ENCODE data around the gene SPG7. TPM values are rescaled to one million over a fixed set of nuclear protein-coding genes. Genes with fewer than 3 reads are reported as not detected.

The SPG7 gene
- total RNA-seq, 3 donors from 2014 or later (not counting 1 experiment from before 2014, with no cell fraction given) = 142 to 195 (median 180) TPM

DNA sequence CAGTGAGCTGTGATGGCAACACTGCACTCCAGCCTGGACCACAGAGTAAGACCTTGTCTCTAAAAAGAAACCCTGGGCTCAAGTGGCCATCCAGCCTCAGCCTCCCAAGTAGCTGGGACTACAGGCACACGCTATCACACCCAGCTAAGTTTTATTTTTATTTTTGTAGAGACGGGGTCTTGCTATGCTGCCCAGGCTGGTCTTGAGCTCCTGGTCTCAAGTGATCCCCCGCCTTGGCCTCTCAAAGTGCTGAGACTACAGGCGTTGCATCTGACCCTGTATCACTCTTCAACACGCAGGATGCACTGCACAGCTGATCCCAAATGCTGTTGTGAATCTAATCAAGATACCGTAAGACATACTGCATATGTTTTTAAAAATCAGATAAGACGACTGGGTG, 40.8 kb upstream of the SPG7 start:
- Mint-ChIP-seq H3K4me1 (peaks cover 38 to 76% of the 10 kb centered on the region in 2 donors), H3K9me3 (no peaks in the 10 kb centered on the region), H3K4me3 (no peak overlapping the region), H3K36me3 (no peaks in the 10 kb centered on the region), H3K27me3 (ENCODE audit: low read depth in 2 of 2) (no peaks in the 10 kb centered on the region), H3K27ac (no peak overlapping the region)
- TF ChIP-seq CTCF (IDR thresholded peaks at IDR 0.05) = no peak
- Histone ChIP-seq H3K27me3 (ENCODE audit: control insufficient read depth, insufficient read depth, low read length) (no peaks in the 10 kb centered on the region), H3K27ac (ENCODE audit: low read length) (no peak overlapping the region), H3K4me1 (ENCODE audit: control insufficient read depth, insufficient read depth, low read length) (peaks cover 44% of the 10 kb centered on the region), H3K4me3 (ENCODE audit: low read length) (no peak overlapping the region), H3K9me3 (ENCODE audit: control insufficient read depth, insufficient read depth, low read length) (no peaks in the 10 kb centered on the region), H3K36me3 (ENCODE audit: control insufficient read depth, insufficient read depth, low read length) (no peaks in the 10 kb centered on the region)
- ATAC-seq (peak in 2 of 3 donors; percentile 17 to 37), DNase-seq (no peak)
- WGBS (ENCODE audit: insufficient coverage) = 80% methylated on average over 7 of the region's 7 CpGs
- intact Hi-C loops (cut with micrococcal nuclease) = no loop called here

DNA sequence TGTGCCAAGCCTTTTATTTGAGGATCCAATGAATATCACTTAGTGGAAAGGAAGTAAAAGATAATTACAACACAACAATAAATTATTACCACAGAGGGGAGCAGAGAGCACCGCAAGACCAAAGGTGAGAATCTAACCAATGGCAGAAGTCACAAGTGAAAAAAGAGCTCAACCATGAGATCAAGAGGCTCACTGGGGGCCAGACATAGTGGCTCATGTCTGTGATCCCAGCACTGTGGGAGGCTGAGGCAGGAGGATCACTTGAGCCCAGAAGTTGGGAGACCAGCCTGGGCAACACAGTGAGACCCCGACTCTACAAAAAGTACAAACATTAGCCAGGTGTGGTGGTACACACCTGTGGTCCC, 35.5 kb upstream of the SPG7 start:
- no peaks in the 10 kb centered on the region for H3K36me3 Mint-ChIP-seq
- H3K4me3 ChIP-seq (ENCODE audit: low read length) = no peak overlapping the region
- no peak overlapping the region for H3K27ac ChIP-seq (ENCODE audit: low read length)
- H3K4me1 Mint-ChIP-seq = peaks cover 61 to 89% of the 10 kb centered on the region in 2 donors
- H3K27ac Mint-ChIP-seq = peak overlapping the region; percentile 79
- ATAC-seq (peak; percentile 49 to 75 (median 52)), DNase-seq (peak in 1 of 2 donors; percentile 55)
- no peaks in the 10 kb centered on the region for H3K27me3 ChIP-seq (ENCODE audit: control insufficient read depth, insufficient read depth, low read length)
- peaks cover 4% of the 10 kb centered on the region for H3K9me3 ChIP-seq (ENCODE audit: control insufficient read depth, insufficient read depth, low read length)
- peaks cover 77% of the 10 kb centered on the region for H3K4me1 ChIP-seq (ENCODE audit: control insufficient read depth, insufficient read depth, low read length)
- WGBS (ENCODE audit: insufficient coverage) = 63% methylated on average over 2 of the region's 2 CpGs
- TF ChIP-seq CTCF (IDR thresholded peaks at IDR 0.05) = no peak
- intact Hi-C loops (cut with micrococcal nuclease) = no loop called here
- H3K27me3 Mint-ChIP-seq (ENCODE audit: low read depth in 2 of 2) = no peaks in the 10 kb centered on the region
- H3K4me3 Mint-ChIP-seq = peak overlapping the region; percentile 65
- no peaks in the 10 kb centered on the region for H3K9me3 Mint-ChIP-seq
- no peaks in the 10 kb centered on the region for H3K36me3 ChIP-seq (ENCODE audit: control insufficient read depth, insufficient read depth, low read length)

GRCh38 chr16:89473136-89473712, 35.0 kb upstream of the SPG7 start:
- Mint-ChIP-seq H3K27ac (peak overlapping the region; percentile 79), H3K36me3 (no peaks in the 10 kb centered on the region), H3K4me1 (peaks cover 66 to 89% of the 10 kb centered on the region in 2 donors), H3K4me3 (peak overlapping the region; percentile 75), H3K9me3 (no peaks in the 10 kb centered on the region), H3K27me3 (ENCODE audit: low read depth in 2 of 2) (no peaks in the 10 kb centered on the region)
- WGBS (ENCODE audit: insufficient coverage) = 92% methylated on average over 7 of the region's 7 CpGs
- intact Hi-C loops (cut with micrococcal nuclease) = no loop called here
- Histone ChIP-seq H3K4me1 (ENCODE audit: control insufficient read depth, insufficient read depth, low read length) (peaks cover 77% of the 10 kb centered on the region), H3K27me3 (ENCODE audit: control insufficient read depth, insufficient read depth, low read length) (no peaks in the 10 kb centered on the region), H3K4me3 (ENCODE audit: low read length) (no peak overlapping the region), H3K27ac (ENCODE audit: low read length) (no peak overlapping the region), H3K9me3 (ENCODE audit: control insufficient read depth, insufficient read depth, low read length) (peaks cover 4% of the 10 kb centered on the region), H3K36me3 (ENCODE audit: control insufficient read depth, insufficient read depth, low read length) (no peaks in the 10 kb centered on the region)
- no peak for TF ChIP-seq CTCF (IDR thresholded peaks at IDR 0.05)
- DNase-seq (no peak), ATAC-seq (no peak)

Measured in natural killer cell (primary cell).